NCI-H2196 treated with DMSO at 0.1 percent for 48 hours (cell line): ENCODE results near the gene ST6GALNAC5.
"Not testable (repeated sequence)": the region's sequence is repeated elsewhere in the genome, so short reads cannot be mapped to it uniquely, and the experiment has no call there.

ENCODE experiments used
- DNase-seq: peaks from one replicate; lab custom pipeline; 2025; ENCODE audit not compliant: unreplicated experiment; lab: John Stamatoyannopoulos, UW

The ST6GALNAC5 gene

DNA sequence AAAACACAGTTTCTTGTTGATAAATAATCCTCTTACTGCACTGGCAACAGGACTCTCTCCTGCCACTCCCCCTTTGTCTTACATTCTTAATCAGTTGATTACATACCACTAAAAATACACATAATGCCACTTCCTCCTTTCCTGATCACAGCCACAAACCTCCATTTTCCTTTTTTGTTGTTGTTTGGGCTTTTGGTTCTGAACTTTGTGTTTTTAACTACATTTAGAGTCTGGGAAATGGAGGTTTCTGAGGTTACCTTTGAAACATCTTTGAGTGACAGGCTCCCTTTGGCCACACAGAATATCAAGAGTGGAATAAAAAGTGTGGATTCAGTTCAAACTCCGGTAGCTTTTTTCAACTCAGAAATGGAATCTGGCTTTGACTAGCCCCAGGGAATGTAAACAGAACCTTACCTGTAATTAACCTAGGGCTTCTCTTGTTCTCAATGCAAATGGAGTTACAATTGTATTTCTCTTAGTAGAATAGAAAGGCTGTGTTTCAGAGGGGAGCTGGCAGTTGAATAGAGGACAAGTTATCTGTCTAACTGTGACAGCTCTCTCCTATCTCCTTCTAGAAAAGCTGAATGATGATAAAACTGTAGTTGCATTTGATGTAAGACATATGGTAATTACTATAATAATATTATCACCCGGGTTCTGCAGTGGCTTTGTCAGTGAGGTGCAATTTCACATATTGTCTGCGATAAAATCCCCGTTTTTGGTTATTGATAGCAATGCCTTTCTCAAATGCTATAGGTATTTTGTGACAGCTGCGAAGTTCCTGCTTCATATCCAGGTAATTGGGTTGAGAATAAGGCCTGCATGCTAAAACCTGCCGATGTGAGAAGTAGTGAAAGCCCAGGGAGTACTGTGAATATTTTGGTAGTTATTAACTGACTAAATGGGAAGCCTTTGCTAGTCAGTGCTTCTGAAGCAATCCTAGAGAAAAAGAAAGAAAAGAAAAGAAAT is 66.9 kb downstream of the ST6GALNAC5 start:
- no peak for DNase-seq

DNA sequence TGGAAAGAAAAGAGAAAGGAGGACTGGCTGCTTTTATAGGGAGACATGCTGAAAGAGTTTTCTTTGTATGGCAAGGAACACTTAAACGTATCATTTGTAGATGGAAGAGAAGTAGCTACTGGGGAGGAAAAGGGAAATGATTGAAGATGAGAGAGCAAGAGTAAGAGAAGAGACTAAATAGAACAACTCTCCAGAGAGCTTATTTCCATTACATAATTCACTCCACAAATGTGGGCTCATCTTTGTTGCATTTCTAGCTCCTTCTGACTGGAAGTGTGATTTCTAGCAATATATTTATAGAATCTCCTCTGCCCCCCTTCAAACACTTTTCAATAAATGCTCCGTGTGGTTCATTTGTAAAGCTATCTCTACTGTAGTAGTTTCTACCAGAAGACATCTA is 71.0 kb downstream of the ST6GALNAC5 start:
- no peak for DNase-seq

DNA sequence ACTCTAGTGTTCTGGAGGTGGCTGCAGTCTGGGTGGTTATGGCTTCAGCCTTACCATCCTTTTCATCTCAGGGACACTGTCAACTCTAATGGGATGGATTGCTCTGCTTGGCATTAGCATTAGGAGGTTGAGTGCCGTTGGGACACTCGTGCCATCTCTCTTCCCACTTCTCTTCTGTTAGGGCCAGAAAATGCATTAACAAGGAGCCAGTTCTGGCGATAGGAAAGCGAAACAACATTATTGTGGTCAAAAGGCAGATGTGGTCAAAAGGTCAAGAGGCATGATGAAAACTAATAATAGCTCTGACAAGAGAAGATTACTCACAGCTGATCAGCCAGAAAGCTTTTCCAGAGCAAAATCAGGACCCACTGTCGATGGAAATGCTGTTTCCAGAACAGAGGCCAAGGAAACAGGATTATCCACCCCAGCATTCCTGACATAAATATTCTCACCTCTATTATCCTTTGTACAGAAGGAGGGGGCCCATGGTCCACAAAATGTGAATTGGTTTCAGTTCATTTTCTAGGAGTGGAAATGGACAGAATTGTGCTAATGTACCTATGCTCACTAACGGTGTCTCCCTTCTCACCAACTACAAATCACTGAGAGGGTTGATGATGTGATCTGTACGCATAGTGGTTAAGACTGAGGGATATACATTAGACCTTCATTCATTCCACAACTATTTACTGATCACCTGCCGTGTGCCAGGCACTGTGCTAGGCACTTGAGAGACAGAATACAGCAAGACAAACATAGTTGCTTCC is 72.0 kb downstream of the ST6GALNAC5 start:
- DNase-seq, result no peak

- DNase-seq, result no peak
These were observed 72.5 kb downstream of the ST6GALNAC5 start for GRCh38 chr1:76939817-76940216.

- no peak for DNase-seq
These were observed 73.5 kb downstream of the ST6GALNAC5 start for GRCh38 chr1:76940571-76941335.

DNA sequence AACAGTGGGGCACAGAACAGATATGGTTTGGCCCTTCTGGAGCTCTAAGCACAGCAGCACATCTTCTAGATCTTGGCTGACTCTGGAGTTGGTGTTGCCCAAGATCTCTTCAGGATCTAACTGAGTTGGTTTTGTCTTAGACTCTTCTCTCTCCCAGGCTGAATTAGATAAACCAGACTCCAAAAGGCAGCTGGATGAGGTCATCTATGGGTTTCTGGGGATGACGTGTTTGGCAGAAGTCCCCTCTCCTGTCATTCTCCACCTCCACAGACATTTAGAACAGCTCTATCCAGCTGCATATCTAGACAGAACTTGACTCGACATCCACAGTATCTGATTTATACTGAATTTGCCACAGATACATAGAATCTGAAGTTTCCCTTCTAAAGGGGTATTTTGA is 75.3 kb downstream of the ST6GALNAC5 start:
- no peak for DNase-seq

GRCh38 chr1:76944942-76945341 is 77.7 kb downstream of the ST6GALNAC5 start:
- no peak for DNase-seq

DNA sequence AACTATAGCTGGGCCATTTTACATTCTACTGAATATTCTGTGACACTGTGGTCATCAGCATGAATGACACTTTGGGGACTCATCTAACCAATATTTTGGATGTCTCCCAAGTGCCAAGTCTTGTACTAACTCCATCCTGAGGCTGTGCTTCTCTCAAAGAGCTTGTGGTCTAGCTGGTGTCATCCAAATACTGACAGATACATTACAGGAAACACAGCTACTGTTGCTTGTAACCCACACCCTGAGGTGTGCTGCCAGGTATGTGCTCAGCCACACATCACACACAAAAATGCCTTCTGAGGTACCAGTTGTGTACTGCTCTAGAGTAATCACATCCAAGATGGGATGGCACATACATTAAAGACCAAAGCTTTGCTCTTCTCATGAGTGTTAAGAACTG is 81.6 kb downstream of the ST6GALNAC5 start:
- DNase-seq, result no peak

DNA sequence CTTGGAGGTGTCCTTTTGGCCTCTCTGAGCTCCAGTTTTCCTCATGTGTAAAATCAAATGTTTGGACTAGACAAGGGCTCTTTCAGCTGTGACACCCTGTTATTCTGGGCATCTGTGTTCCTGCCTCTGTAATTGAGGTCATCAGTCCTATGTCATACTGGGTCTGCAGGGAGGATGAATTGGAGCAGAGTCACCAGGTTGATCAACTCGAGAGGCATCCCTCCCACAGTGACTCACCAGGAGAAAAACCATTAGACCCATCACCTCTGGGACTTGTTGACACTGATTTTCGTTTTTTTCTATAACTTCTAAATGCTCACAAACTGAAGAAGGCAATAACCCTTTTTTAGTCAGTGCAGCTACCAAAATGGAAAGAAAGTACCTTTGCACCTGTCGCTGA is 82.2 kb downstream of the ST6GALNAC5 start:
- no peak for DNase-seq

DNA sequence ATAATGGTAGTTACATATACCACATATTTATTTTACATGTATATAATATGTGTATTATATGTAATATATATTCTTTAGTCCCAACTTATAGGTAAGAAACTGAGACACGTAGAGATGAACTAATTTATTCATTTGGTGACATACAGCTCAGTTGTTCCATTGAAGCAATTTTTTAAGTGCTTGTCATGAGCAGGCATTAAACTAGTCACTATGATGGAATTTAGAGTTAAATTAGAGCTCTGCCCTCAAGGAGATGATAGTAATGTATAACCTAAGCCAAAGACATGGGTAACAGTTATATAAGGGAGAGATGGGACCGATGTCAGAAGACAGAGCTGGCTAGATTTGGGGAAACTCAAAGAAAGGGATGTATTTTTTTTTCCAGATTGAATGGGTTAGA is 83.0 kb downstream of the ST6GALNAC5 start:
- DNase-seq, result no peak

GRCh38 chr1:76951153-76951552 is 83.9 kb downstream of the ST6GALNAC5 start:
- DNase-seq, result no peak

GRCh38 chr1:76955652-76956051 is 88.4 kb downstream of the ST6GALNAC5 start:
- no peak for DNase-seq

- no peak for DNase-seq
These were observed 90.7 kb downstream of the ST6GALNAC5 start for GRCh38 chr1:76957961-76958360.

- no peak for DNase-seq
These were observed 91.5 kb downstream of the ST6GALNAC5 start for GRCh38 chr1:76958828-76959227.

GRCh38 chr1:76959556-76959955 is 92.3 kb downstream of the ST6GALNAC5 start:
- no peak for DNase-seq

GRCh38 chr1:76961181-76961819 is 94.0 kb downstream of the ST6GALNAC5 start:
- no peak for DNase-seq

DNA sequence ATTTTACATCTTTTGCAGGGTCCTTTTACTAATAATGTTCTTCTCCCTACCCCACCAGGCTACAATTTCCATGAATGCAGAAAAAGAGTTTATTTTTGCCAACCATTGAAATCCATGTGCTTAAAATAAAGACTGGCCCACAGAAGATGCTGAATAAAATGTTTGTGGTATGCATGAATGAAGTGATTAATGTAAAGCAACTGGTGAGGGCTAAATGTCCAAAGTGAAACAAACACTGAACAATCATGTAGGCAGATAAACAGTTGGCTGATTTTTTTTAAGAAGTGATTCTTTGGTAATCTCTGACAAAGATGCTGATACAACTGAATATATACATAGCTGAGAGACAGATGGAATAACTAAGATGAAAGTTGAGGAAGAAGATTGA is 94.5 kb downstream of the ST6GALNAC5 start:
- DNase-seq, result no peak

DNA sequence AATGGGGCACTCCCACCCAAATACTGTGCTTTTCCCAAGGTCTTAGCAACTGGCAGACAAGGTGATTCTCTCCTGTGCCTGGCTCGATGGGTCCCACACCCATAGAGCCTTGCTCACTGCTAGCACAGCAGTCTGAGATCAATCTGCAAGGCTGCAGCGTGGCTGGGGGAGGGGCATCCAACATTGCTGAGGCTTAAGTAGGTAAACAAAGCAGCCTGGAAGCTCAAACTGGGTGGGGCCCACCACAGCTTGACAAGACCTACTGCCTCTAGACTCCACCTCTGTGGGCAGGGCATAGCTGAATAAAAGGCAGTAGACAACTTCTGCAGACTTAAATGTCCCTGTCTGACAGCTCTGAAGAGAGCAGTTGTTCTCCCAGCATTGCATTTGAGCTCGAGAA is 114.0 kb downstream of the ST6GALNAC5 start:
- not testable (repeated sequence) for DNase-seq

DNA sequence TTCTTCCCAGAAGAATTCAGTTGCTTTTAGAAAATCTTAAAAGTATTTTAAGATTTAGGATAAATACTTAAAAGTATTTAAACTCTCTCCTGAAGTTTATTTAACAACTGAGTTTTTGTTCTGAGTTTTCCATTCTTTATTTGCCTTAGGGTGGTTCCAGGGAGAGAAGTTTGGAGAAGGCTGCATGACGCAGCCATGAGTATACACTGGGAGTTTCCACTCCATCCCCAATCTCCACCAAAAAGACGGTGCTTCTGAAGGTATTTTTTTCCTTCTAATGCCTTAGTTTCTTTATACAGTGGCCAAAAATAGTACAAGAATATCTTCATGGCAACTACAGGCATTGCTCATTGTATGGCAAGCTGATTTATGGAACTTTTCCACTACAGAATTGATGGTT is 122.7 kb downstream of the ST6GALNAC5 start:
- no peak for DNase-seq

GRCh38 chr1:76993036-76993435 is 125.8 kb downstream of the ST6GALNAC5 start:
- DNase-seq, result no peak
